WTC11 (cell line): Measurements from ENCODE around the gene PPP2R2C. TPM values are rescaled to one million over a fixed set of nuclear protein-coding genes. Genes with fewer than 3 reads are reported as not detected.

Experiments used
- ATAC-seq: fragments of 200-7000 bp; cut with Tn5 transposase; 2 replicates; pipeline ENCODE4 v1.10.0; 2021; ENCODE audit warnings: mild to moderate bottlenecking, moderate library complexity
- CTCF ChIA-PET: fragments of 300-600 bp; sonication (Branson Sonifier 250); formaldehyde crosslinking; loops from one replicate; lab custom pipeline; 2021; ENCODE audit warnings: antibody characterized with exemption; lab: Charles Lee
- POLR2A ChIA-PET: fragments of 350-600 bp; sonication (Branson Sonifier 250); formaldehyde crosslinking; loops from one replicate; lab custom pipeline; 2021; ENCODE audit warnings: antibody characterized with exemption; lab: Charles Lee
- DNase-seq: peaks from one replicate; pipeline ENCODE4 v3.0.0; 2021; ENCODE audit warnings: low spot score
- H3K27ac Mint-ChIP-seq: 2 replicates; pipeline ENCODE4 v1.8.0; 2021; ENCODE audit warnings: mixed read lengths
- H3K27me3 Mint-ChIP-seq: 2 replicates; pipeline ENCODE4 v1.8.0; 2021; ENCODE audit warnings: low read depth, mild to moderate bottlenecking, moderate library complexity, mixed read lengths
- H3K36me3 Mint-ChIP-seq: 2 replicates; pipeline ENCODE4 v1.8.0; 2021; ENCODE audit warnings: mixed read lengths
- H3K4me1 Mint-ChIP-seq: 2 replicates; pipeline ENCODE4 v1.8.0; 2022; ENCODE audit warnings: mixed read lengths
- H3K4me3 Mint-ChIP-seq: 2 replicates; pipeline ENCODE4 v1.8.0; 2021; ENCODE audit warnings: mild to moderate bottlenecking, moderate library complexity, mixed read lengths
- H3K9me3 Mint-ChIP-seq: 2 replicates; pipeline ENCODE4 v1.8.0; 2021; ENCODE audit warnings: mixed read lengths
- AR ChIP-seq: fragments of 250-450 bp; sonication (Bioruptor Pico); IDR thresholded peaks from 2 replicates; pipeline ENCODE4 v1.9.0; 2021; ENCODE audit warnings: mild to moderate bottlenecking
- ATF1 ChIP-seq: sonication (generic); formaldehyde crosslinking; IDR thresholded peaks from 2 replicates; pipeline ENCODE4 v1.8.1; 2023; ENCODE audit warnings: mild to moderate bottlenecking, moderate library complexity, missing genetic modification reagents
- GRHL2 ChIP-seq: fragments of 250-450 bp; sonication (Bioruptor Pico); IDR thresholded peaks from 2 replicates; pipeline ENCODE4 v1.8.0; 2022; ENCODE audit warnings: mild to moderate bottlenecking, moderate library complexity; ENCODE audit not compliant: insufficient replicate concordance, severe bottlenecking
- GTF2I ChIP-seq: fragments of 250-450 bp; sonication (Bioruptor Pico); conservative IDR thresholded peaks from 2 replicates; pipeline ENCODE4 v1.4.0; 2021; ENCODE audit warnings: mild to moderate bottlenecking
- HMGXB4 ChIP-seq: sonication (generic); formaldehyde crosslinking; IDR thresholded peaks from 2 replicates; pipeline ENCODE4 v1.8.1; 2023; ENCODE audit warnings: mild to moderate bottlenecking, moderate library complexity, missing genetic modification reagents
- MLX ChIP-seq: sonication (generic); formaldehyde crosslinking; IDR thresholded peaks from 2 replicates; pipeline ENCODE4 v1.8.1; 2023; ENCODE audit warnings: mild to moderate bottlenecking, missing genetic modification reagents, moderate library complexity
- MXD4 ChIP-seq: fragments of 250-450 bp; sonication (Bioruptor Pico); IDR thresholded peaks from 2 replicates; pipeline ENCODE4 v1.8.0; 2021; ENCODE audit warnings: mild to moderate bottlenecking, moderate library complexity, borderline replicate concordance
- NFE2L1 ChIP-seq: sonication (generic); formaldehyde crosslinking; IDR thresholded peaks from 2 replicates; pipeline ENCODE4 v1.8.1; 2023; ENCODE audit warnings: missing genetic modification reagents
- SMAD3 ChIP-seq: sonication (generic); formaldehyde crosslinking; IDR thresholded peaks from 2 replicates; pipeline ENCODE4 v1.8.0; 2022; ENCODE audit warnings: missing genetic modification reagents, mild to moderate bottlenecking, borderline replicate concordance
- TEAD1 ChIP-seq: sonication (generic); formaldehyde crosslinking; IDR thresholded peaks from 2 replicates; pipeline ENCODE4 v1.8.0; 2022; ENCODE audit warnings: mild to moderate bottlenecking, missing genetic modification reagents
- TP53 ChIP-seq: sonication (generic); formaldehyde crosslinking; IDR thresholded peaks from 2 replicates; pipeline ENCODE4 v1.8.1; 2023; ENCODE audit warnings: mild to moderate bottlenecking, missing genetic modification reagents
- ZNF671 ChIP-seq: fragments of 250-450 bp; sonication (Bioruptor Pico); IDR thresholded peaks from 2 replicates; pipeline ENCODE4 v1.8.0; 2021; ENCODE audit warnings: mild to moderate bottlenecking
- total RNA-seq: library from RNA; stranded (reverse); gene quantifications from 3 replicates; pipeline ENCODE4 v1.2.3, GENCODE V29; 2021
- TF ChIP-seq, protein P1 (sequence below): fragments of 250-450 bp; sonication (Bioruptor Pico); IDR thresholded peaks from 2 replicates; pipeline ENCODE4 v1.9.0; 2021; ENCODE audit warnings: mild to moderate bottlenecking, borderline replicate concordance
- TF ChIP-seq, protein P2 (sequence below): sonication (generic); formaldehyde crosslinking; IDR thresholded peaks from 2 replicates; pipeline ENCODE4 v1.8.0; 2023; ENCODE audit warnings: mild to moderate bottlenecking, missing genetic modification reagents
- TF ChIP-seq, protein P3 (sequence below): sonication (generic); formaldehyde crosslinking; IDR thresholded peaks from 2 replicates; pipeline ENCODE4 v1.8.1; 2022; ENCODE audit warnings: low read depth, missing genetic modification reagents, borderline replicate concordance
- TF ChIP-seq, protein P4 (sequence below): sonication (generic); formaldehyde crosslinking; IDR thresholded peaks from 2 replicates; pipeline ENCODE4 v1.8.0; 2022; ENCODE audit warnings: mild to moderate bottlenecking, missing genetic modification reagents

Gene PPP2R2C
- total RNA-seq, 1 experiment from 2014 or later = 11.5 TPM

- TF ChIP-seq AR (CRISPR knock-in tag) (no peak), GRHL2 (CRISPR knock-in tag) (no peak)
Observed at GRCh38 chr4:6440506-6441201, 31.8 kb downstream of the PPP2R2C start (continued).

DNA sequence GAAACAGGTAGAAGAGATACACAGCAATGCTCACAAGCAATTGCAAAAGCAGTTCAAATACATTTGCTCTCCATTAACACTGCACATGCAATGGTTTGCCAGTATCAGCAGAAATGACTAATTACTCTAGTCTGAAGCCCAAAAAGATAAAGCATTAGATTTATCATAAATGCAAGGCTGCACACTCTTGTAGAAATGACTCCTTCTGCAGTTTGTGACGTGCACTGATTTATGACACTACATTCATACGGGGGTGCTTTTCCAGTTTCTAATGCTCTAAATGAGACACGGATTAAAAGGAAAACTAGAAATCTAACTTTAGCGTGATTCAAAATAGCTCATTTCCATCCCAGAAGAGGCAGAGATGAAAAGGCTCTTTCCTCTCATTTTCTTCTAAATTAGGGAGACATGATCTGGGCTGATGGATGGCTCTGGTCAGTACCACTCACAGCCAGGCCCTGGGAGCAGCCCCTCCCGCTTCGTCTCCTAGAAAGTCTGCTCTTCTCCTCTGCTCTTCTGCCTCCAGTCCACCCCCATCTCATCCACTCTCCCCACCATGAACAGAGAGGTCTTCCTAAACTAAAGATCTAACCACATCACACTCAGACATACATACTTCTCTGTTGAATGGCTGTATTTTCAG is 33.2 kb downstream of the PPP2R2C start:
- Mint-ChIP-seq H3K4me1 (0 out of 2 replicates have a peak, but pooled peaks cover 3% of the 10 kb centered on the region), H3K36me3 (peaks cover 6% of the 10 kb centered on the region), H3K27ac (no peak overlapping the region), H3K27me3 (peaks cover 4% of the 10 kb centered on the region), H3K4me3 (no peak overlapping the region), H3K9me3 (peaks cover 22% of the 10 kb centered on the region)
- ChIA-PET CTCF (no interaction called here), POLR2A (no interaction called here)
- DNase-seq (no peak), ATAC-seq (no peak)
- TF ChIP-seq ATF1 (CRISPR knock-in tag) = no peak
- no peak for TF ChIP-seq SMAD3
- no peak for TF ChIP-seq HMGXB4 (CRISPR knock-in tag)
- no peak for TF ChIP-seq AR (CRISPR knock-in tag)
- TF ChIP-seq NFE2L1 = no peak
- TF ChIP-seq, protein P1, sequence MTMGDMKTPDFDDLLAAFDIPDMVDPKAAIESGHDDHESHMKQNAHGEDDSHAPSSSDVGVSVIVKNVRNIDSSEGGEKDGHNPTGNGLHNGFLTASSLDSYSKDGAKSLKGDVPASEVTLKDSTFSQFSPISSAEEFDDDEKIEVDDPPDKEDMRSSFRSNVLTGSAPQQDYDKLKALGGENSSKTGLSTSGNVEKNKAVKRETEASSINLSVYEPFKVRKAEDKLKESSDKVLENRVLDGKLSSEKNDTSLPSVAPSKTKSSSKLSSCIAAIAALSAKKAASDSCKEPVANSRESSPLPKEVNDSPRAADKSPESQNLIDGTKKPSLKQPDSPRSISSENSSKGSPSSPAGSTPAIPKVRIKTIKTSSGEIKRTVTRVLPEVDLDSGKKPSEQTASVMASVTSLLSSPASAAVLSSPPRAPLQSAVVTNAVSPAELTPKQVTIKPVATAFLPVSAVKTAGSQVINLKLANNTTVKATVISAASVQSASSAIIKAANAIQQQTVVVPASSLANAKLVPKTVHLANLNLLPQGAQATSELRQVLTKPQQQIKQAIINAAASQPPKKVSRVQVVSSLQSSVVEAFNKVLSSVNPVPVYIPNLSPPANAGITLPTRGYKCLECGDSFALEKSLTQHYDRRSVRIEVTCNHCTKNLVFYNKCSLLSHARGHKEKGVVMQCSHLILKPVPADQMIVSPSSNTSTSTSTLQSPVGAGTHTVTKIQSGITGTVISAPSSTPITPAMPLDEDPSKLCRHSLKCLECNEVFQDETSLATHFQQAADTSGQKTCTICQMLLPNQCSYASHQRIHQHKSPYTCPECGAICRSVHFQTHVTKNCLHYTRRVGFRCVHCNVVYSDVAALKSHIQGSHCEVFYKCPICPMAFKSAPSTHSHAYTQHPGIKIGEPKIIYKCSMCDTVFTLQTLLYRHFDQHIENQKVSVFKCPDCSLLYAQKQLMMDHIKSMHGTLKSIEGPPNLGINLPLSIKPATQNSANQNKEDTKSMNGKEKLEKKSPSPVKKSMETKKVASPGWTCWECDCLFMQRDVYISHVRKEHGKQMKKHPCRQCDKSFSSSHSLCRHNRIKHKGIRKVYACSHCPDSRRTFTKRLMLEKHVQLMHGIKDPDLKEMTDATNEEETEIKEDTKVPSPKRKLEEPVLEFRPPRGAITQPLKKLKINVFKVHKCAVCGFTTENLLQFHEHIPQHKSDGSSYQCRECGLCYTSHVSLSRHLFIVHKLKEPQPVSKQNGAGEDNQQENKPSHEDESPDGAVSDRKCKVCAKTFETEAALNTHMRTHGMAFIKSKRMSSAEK (CRISPR knock-in tag) = no peak
- TF ChIP-seq, protein P2, sequence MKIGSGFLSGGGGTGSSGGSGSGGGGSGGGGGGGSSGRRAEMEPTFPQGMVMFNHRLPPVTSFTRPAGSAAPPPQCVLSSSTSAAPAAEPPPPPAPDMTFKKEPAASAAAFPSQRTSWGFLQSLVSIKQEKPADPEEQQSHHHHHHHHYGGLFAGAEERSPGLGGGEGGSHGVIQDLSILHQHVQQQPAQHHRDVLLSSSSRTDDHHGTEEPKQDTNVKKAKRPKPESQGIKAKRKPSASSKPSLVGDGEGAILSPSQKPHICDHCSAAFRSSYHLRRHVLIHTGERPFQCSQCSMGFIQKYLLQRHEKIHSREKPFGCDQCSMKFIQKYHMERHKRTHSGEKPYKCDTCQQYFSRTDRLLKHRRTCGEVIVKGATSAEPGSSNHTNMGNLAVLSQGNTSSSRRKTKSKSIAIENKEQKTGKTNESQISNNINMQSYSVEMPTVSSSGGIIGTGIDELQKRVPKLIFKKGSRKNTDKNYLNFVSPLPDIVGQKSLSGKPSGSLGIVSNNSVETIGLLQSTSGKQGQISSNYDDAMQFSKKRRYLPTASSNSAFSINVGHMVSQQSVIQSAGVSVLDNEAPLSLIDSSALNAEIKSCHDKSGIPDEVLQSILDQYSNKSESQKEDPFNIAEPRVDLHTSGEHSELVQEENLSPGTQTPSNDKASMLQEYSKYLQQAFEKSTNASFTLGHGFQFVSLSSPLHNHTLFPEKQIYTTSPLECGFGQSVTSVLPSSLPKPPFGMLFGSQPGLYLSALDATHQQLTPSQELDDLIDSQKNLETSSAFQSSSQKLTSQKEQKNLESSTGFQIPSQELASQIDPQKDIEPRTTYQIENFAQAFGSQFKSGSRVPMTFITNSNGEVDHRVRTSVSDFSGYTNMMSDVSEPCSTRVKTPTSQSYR (CRISPR knock-in tag) = no peak
- TF ChIP-seq ZNF671 (CRISPR knock-in tag) = no peak
- no peak for TF ChIP-seq MLX (CRISPR knock-in tag)
- TF ChIP-seq MXD4 (CRISPR knock-in tag) = no peak
- TF ChIP-seq TP53 (CRISPR knock-in tag) = no peak
- TF ChIP-seq, protein P3, sequence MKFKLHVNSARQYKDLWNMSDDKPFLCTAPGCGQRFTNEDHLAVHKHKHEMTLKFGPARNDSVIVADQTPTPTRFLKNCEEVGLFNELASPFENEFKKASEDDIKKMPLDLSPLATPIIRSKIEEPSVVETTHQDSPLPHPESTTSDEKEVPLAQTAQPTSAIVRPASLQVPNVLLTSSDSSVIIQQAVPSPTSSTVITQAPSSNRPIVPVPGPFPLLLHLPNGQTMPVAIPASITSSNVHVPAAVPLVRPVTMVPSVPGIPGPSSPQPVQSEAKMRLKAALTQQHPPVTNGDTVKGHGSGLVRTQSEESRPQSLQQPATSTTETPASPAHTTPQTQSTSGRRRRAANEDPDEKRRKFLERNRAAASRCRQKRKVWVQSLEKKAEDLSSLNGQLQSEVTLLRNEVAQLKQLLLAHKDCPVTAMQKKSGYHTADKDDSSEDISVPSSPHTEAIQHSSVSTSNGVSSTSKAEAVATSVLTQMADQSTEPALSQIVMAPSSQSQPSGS (CRISPR knock-in tag) = no peak
- no peak for TF ChIP-seq TEAD1
- TF ChIP-seq, protein P4, sequence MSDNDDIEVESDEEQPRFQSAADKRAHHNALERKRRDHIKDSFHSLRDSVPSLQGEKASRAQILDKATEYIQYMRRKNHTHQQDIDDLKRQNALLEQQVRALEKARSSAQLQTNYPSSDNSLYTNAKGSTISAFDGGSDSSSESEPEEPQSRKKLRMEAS (CRISPR knock-in tag) = no peak
- TF ChIP-seq GTF2I (CRISPR knock-in tag) = no peak
